Smooth muscle cell (in vitro differentiated cells): ENCODE results near the gene CORO7. TPM values are rescaled to one million over a fixed set of nuclear protein-coding genes. Genes with fewer than 3 reads are reported as not detected.

Experiments
- DNase-seq: peaks from one replicate; lab custom pipeline; 2025; ENCODE audit not compliant: unreplicated experiment; lab: John Stamatoyannopoulos, UW
- H2AFZ ChIP-seq: fragments of 200-600 bp; sonication (generic); 2 replicates; pipeline ENCODE4 v1.6.0; 2016; ENCODE audit warnings: antibody characterized with exemption, low read depth, mild to moderate bottlenecking
- H3F3A ChIP-seq: fragments of 200-600 bp; sonication (generic); 2 replicates; pipeline ENCODE4 v1.6.0; 2017; ENCODE audit warnings: antibody characterized with exemption, low read depth
- H3K27ac ChIP-seq: fragments of 200-600 bp; sonication (generic); 2 replicates; pipeline ENCODE4 v1.5.1; 2016; ENCODE audit warnings: low read depth, mild to moderate bottlenecking
- H3K27me3 ChIP-seq: fragments of 200-600 bp; sonication (generic); 2 replicates; pipeline ENCODE4 v1.6.1; 2016; ENCODE audit warnings: low read depth, mild to moderate bottlenecking
- H3K36me3 ChIP-seq: fragments of 200-600 bp; sonication (generic); 2 replicates; pipeline ENCODE4 v1.5.1; 2016; ENCODE audit warnings: low read depth
- H3K4me1 ChIP-seq: fragments of 200-600 bp; sonication (generic); 2 replicates; pipeline ENCODE4 v1.5.1; 2016; ENCODE audit warnings: low read depth
- H3K4me2 ChIP-seq: fragments of 200-600 bp; sonication (generic); 2 replicates; pipeline ENCODE4 v1.6.0; 2016; ENCODE audit warnings: mild to moderate bottlenecking
- H3K4me3 ChIP-seq: fragments of 200-600 bp; sonication (generic); 2 replicates; pipeline ENCODE4 v1.5.1; 2016; ENCODE audit warnings: mild to moderate bottlenecking
- H3K79me2 ChIP-seq: fragments of 200-600 bp; sonication (generic); 2 replicates; pipeline ENCODE4 v1.6.0; 2016; ENCODE audit warnings: low read depth, mild to moderate bottlenecking
- H3K9ac ChIP-seq: fragments of 200-600 bp; sonication (generic); 2 replicates; pipeline ENCODE4 v1.6.0; 2016; ENCODE audit warnings: low read depth
- H3K9me3 ChIP-seq: fragments of 200-600 bp; sonication (generic); replicated peaks from 2 replicates; pipeline ENCODE4 v1.5.1; 2016; ENCODE audit warnings: low read depth
- H4K20me1 ChIP-seq: fragments of 200-600 bp; sonication (generic); 2 replicates; pipeline ENCODE4 v1.6.0; 2016; ENCODE audit warnings: low read depth
- WGBS: methylation state at CpG from one replicate; pipeline ENCODE4 v1.1.7; 2016; ENCODE audit warnings: low lambda C conversion rate; 5-methylcytosine and 5-hydroxymethylcytosine counted together
- polyA plus RNA-seq: library from polyadenylated mRNA; unstranded; fragments of >200 nt; fragmentation: Nextera tagmentation; extraction: Ambion mirVana; gene quantifications from 2 replicates; pipeline ENCODE4 v1.2.1, GENCODE V29; 2016
- total RNA-seq: library from RNA; depleted of rRNA; stranded (reverse); fragments of >200 nt; gene quantifications from 2 replicates; pipeline ENCODE4 v1.2.3, GENCODE V29; 2014
- TF ChIP-seq, protein P1 (sequence below): fragments of 200-600 bp; sonication (generic); IDR thresholded peaks from 2 replicates; pipeline ENCODE4 v1.5.1; 2017; ENCODE audit warnings: borderline replicate concordance, mild to moderate bottlenecking, antibody characterized with exemption; ENCODE audit not compliant: insufficient read depth, poor library complexity, severe bottlenecking

CORO7 gene
- total and polyA plus RNA-seq, 2 experiments from 2014 or later, result 6.7 to 12.7 TPM

DNA sequence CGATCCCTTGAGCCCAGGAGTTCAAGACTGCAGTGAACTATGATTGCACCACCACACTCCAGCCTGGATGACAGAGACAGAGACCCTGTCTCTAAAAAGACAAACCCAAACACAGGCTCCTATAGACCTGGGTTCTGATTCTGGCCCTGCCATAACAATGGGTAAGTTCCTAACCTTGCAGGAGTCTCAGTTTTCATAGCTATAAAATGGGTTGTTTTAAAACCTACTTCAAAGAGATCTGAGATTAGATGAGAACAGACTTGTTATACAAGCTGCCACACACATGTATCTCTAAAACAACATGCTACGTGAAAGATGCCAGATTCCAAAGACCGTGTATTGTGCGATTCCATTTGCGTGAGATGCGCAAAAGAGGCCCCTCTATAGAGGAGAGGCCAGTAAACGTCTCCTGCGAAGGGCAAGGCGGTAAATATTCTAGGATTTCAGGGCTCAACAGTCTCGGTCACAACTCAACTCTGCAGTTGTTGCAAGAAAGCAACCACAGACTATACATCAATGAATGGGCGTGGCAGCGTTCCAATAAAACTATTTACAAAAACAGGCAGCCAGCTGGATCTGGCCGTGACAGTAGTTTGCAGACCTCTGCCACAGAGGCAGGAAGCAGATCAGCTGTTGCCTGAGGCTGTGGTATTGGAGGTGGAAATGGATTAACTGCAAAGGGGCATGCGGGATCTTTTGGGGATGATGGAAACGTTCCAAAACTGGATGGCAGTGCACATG is 5.9 kb downstream of the CORO7 start:
- H3K79me2 ChIP-seq, result peaks cover 10% of the 10 kb centered on the region
- peaks cover 15% of the 10 kb centered on the region for H4K20me1 ChIP-seq
- 70% methylated on average over 15 of the region's 15 CpGs for WGBS
- no peak overlapping the region for H2AFZ ChIP-seq
- H3K4me3 ChIP-seq, result no peak overlapping the region
- peaks cover 4% of the 10 kb centered on the region for H3F3A ChIP-seq
- no peaks in the 10 kb centered on the region for H3K27me3 ChIP-seq
- no peaks in the 10 kb centered on the region for H3K9me3 ChIP-seq
- H3K4me1 ChIP-seq, result no peaks in the 10 kb centered on the region
- no peaks in the 10 kb centered on the region for H3K36me3 ChIP-seq
- DNase-seq, result no peak
- H3K27ac ChIP-seq, result no peak overlapping the region
- no peak overlapping the region for H3K9ac ChIP-seq
- TF ChIP-seq, protein P1, sequence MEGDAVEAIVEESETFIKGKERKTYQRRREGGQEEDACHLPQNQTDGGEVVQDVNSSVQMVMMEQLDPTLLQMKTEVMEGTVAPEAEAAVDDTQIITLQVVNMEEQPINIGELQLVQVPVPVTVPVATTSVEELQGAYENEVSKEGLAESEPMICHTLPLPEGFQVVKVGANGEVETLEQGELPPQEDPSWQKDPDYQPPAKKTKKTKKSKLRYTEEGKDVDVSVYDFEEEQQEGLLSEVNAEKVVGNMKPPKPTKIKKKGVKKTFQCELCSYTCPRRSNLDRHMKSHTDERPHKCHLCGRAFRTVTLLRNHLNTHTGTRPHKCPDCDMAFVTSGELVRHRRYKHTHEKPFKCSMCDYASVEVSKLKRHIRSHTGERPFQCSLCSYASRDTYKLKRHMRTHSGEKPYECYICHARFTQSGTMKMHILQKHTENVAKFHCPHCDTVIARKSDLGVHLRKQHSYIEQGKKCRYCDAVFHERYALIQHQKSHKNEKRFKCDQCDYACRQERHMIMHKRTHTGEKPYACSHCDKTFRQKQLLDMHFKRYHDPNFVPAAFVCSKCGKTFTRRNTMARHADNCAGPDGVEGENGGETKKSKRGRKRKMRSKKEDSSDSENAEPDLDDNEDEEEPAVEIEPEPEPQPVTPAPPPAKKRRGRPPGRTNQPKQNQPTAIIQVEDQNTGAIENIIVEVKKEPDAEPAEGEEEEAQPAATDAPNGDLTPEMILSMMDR, result no peak
- H3K4me2 ChIP-seq, result no peak overlapping the region

GRCh38 chr16:4409081-4409932 is 7.1 kb downstream of the CORO7 start:
- Histone ChIP-seq H3F3A (no peaks in the 10 kb centered on the region), H3K9ac (no peak overlapping the region), H3K4me3 (no peak overlapping the region), H3K79me2 (peaks cover 4% of the 10 kb centered on the region), H3K4me1 (no peaks in the 10 kb centered on the region), H3K4me2 (no peak overlapping the region), H3K27ac (no peak overlapping the region), H3K9me3 (no peaks in the 10 kb centered on the region), H3K27me3 (no peaks in the 10 kb centered on the region), H3K36me3 (no peaks in the 10 kb centered on the region), H2AFZ (no peak overlapping the region), H4K20me1 (peaks cover 3% of the 10 kb centered on the region)
- WGBS, result 91% methylated on average over 15 of the region's 19 CpGs
- TF ChIP-seq, protein P1, result no peak
- DNase-seq, result no peak

DNA sequence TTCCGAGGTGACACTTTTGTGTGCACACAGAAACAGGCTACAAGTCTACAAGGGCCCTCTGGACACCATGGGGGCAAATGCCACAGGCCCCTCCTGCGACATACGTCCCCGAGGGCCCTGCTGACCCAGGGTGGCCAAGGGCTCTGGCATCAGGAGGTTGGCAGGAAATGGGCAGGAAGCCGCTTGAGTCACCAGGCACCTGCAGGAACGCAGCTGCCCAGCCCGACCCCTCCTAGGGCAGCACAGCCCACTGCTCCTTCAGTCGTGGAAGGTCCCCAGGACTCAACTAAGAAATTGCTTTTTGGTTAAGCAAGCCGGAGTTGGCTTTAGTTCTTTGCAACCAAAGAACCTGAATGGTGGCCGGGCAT is 8.1 kb downstream of the CORO7 start:
- H2AFZ ChIP-seq, result no peak overlapping the region
- H3K9me3 ChIP-seq, result no peaks in the 10 kb centered on the region
- WGBS, result 92% methylated on average over 10 of the region's 10 CpGs
- H3K79me2 ChIP-seq, result no peaks in the 10 kb centered on the region
- H3K36me3 ChIP-seq, result no peaks in the 10 kb centered on the region
- no peaks in the 10 kb centered on the region for H4K20me1 ChIP-seq
- H3K4me1 ChIP-seq, result no peaks in the 10 kb centered on the region
- DNase-seq, result no peak
- H3K27me3 ChIP-seq, result no peaks in the 10 kb centered on the region
- H3F3A ChIP-seq, result no peaks in the 10 kb centered on the region
- H3K9ac ChIP-seq, result no peak overlapping the region
- H3K4me3 ChIP-seq, result no peak overlapping the region
- TF ChIP-seq, protein P1, result no peak
- H3K27ac ChIP-seq, result no peak overlapping the region
- no peak overlapping the region for H3K4me2 ChIP-seq
